ENCODE measurements around the gene PPP3R1.

DNA sequence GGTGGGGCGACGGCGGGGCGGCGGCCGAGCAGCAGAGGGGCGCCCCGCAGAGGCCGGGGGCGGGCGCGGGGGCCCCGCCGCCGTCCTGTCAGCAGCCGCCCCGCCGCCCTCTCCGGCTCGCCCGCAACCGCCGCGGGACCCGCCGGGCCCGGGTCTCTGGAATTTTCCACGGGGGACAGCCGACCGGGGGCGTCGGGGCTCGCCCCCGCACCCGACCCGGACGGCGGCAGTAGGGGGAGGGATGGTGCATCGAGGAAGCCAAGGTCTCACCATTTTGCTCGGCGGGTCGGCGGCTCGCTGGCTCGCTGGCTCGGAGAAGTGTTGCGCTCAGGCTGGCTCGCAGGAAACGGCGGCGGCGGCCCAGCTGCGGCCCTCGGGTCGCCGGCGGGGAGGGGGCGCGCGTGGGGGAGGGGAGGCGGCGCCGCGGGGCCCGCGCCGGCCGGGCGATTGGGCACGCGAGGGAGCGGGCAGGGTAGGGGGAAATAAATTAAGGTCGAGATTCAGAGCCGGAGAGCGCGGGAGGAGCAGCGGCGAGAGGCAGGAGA is 405 bp downstream of the PPP3R1 start:
- TF ChIP-seq, protein P1, sequence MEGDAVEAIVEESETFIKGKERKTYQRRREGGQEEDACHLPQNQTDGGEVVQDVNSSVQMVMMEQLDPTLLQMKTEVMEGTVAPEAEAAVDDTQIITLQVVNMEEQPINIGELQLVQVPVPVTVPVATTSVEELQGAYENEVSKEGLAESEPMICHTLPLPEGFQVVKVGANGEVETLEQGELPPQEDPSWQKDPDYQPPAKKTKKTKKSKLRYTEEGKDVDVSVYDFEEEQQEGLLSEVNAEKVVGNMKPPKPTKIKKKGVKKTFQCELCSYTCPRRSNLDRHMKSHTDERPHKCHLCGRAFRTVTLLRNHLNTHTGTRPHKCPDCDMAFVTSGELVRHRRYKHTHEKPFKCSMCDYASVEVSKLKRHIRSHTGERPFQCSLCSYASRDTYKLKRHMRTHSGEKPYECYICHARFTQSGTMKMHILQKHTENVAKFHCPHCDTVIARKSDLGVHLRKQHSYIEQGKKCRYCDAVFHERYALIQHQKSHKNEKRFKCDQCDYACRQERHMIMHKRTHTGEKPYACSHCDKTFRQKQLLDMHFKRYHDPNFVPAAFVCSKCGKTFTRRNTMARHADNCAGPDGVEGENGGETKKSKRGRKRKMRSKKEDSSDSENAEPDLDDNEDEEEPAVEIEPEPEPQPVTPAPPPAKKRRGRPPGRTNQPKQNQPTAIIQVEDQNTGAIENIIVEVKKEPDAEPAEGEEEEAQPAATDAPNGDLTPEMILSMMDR (conservative IDR thresholded peaks at IDR 0.05; ENCODE audit: low read depth, low read length), result no peak
- TF ChIP-seq EZH2 (IDR thresholded peaks at IDR 0.05; ENCODE audit: borderline replicate concordance, low read depth, low read length, poor library complexity, severe bottlenecking), result no peak
